Neural cell (in vitro differentiated cells): ENCODE results near the gene SRC. TPM values are rescaled to one million over a fixed set of nuclear protein-coding genes. Genes with fewer than 3 reads are reported as not detected.

ENCODE experiments used
- H2AFZ ChIP-seq: fragments of 200-600, 300-800 bp; sonication (generic), shearing (Covaris generic); 2 replicates; pipeline ENCODE4 v1.6.0; 2014; ENCODE audit warnings: low read depth, mild to moderate bottlenecking, antibody characterized with exemption, low read length, moderate library complexity
- H3F3A ChIP-seq: fragments of 200-600 bp; shearing (Covaris generic); 2 replicates; pipeline ENCODE4 v1.6.1; 2016; ENCODE audit warnings: mild to moderate bottlenecking, moderate library complexity, mixed read lengths, antibody characterized with exemption, low read length; ENCODE audit not compliant: insufficient read depth, poor library complexity, severe bottlenecking
- H3K27ac ChIP-seq: fragments of 200-600, 300-800 bp; sonication (generic), shearing (Covaris generic); 2 replicates; pipeline ENCODE4 v1.5.1; 2014; ENCODE audit warnings: mild to moderate bottlenecking, low read length, moderate library complexity
- H3K27me3 ChIP-seq: fragments of 300-800, 200-600 bp; sonication (generic), shearing (Covaris generic); 2 replicates; pipeline ENCODE4 v1.6.0; 2014; ENCODE audit warnings: mild to moderate bottlenecking, low read depth, low read length, moderate library complexity; ENCODE audit not compliant: insufficient read depth
- H3K36me3 ChIP-seq: fragments of 300-800, 200-600 bp; sonication (generic), shearing (Covaris generic); 2 replicates; pipeline ENCODE4 v1.5.1; 2014; ENCODE audit warnings: mild to moderate bottlenecking, antibody characterized with exemption, low read length, moderate library complexity; ENCODE audit not compliant: insufficient read depth
- H3K4me2 ChIP-seq: fragments of 300-800, 200-600 bp; sonication (generic), shearing (Covaris generic); 2 replicates; pipeline ENCODE4 v1.6.0; 2014; ENCODE audit warnings: mild to moderate bottlenecking, low read length
- H3K4me3 ChIP-seq: fragments of 300-800, 200-600 bp; sonication (generic), shearing (Covaris generic); 2 replicates; pipeline ENCODE4 v1.5.1; 2014; ENCODE audit warnings: mild to moderate bottlenecking, low read length, moderate library complexity
- H3K79me2 ChIP-seq: fragments of 200-600 bp; shearing (Covaris generic); replicated peaks from 2 replicates; pipeline ENCODE4 v1.6.0; 2014; ENCODE audit warnings: mild to moderate bottlenecking, low read length, moderate library complexity; ENCODE audit not compliant: insufficient read depth
- H3K9ac ChIP-seq: fragments of 300-800, 200-600 bp; sonication (generic), shearing (Covaris generic); 2 replicates; pipeline ENCODE4 v1.6.1; 2016; ENCODE audit warnings: mild to moderate bottlenecking, low read length, mixed read lengths
- H3K9me2 ChIP-seq: fragments of 200-600 bp; shearing (Covaris generic); 2 replicates; pipeline ENCODE4 v1.6.1; 2016; ENCODE audit warnings: mild to moderate bottlenecking, low read length, mixed read lengths; ENCODE audit not compliant: insufficient read depth
- H3K9me3 ChIP-seq: fragments of 200-600, 300-800 bp; sonication (generic), shearing (Covaris generic); 2 replicates; pipeline ENCODE4 v1.6.1; 2016; ENCODE audit warnings: mild to moderate bottlenecking, mixed run types, low read length, moderate library complexity, mixed read lengths
- H4K20me1 ChIP-seq: fragments of 200-600 bp; shearing (Covaris generic); 2 replicates; pipeline ENCODE4 v1.6.1; 2016; ENCODE audit warnings: mild to moderate bottlenecking, mixed run types; ENCODE audit not compliant: insufficient read depth
- CTCF ChIP-seq: fragments of 450-650 bp; IDR thresholded peaks from 2 replicates; pipeline ENCODE4 v1.5.1; 2014; ENCODE audit warnings: antibody characterized with exemption, mild to moderate bottlenecking, moderate library complexity; ENCODE audit not compliant: poor library complexity, severe bottlenecking
- EP300 ChIP-seq: fragments of 450-650 bp; conservative IDR thresholded peaks from 2 replicates; pipeline ENCODE4 v1.6.1; 2014; ENCODE audit warnings: antibody characterized with exemption, mild to moderate bottlenecking, moderate library complexity; ENCODE audit not compliant: poor library complexity, severe bottlenecking
- EZH2 ChIP-seq: fragments of 200-600, 300-800 bp; shearing (Covaris generic), sonication (generic); IDR thresholded peaks from 2 replicates; pipeline ENCODE4 v1.6.1; 2014; ENCODE audit warnings: antibody characterized with exemption, low read length, borderline replicate concordance, mild to moderate bottlenecking; ENCODE audit not compliant: insufficient read depth, poor library complexity, severe bottlenecking
- MXI1 ChIP-seq: fragments of 450-650 bp; conservative IDR thresholded peaks from 2 replicates; pipeline ENCODE4 v1.6.1; 2014; ENCODE audit warnings: antibody characterized with exemption, mild to moderate bottlenecking; ENCODE audit not compliant: poor library complexity, severe bottlenecking
- POLR2AphosphoS5 ChIP-seq: IDR thresholded peaks from 2 replicates; pipeline ENCODE4 v1.6.1; 2012
- RAD21 ChIP-seq: fragments of 450-650 bp; conservative IDR thresholded peaks from 2 replicates; pipeline ENCODE4 v1.6.1; 2014; ENCODE audit warnings: antibody characterized with exemption, mild to moderate bottlenecking, moderate library complexity
- REST ChIP-seq: IDR thresholded peaks from 2 replicates; pipeline ENCODE4 v1.6.1; 2012; ENCODE audit warnings: borderline replicate concordance
- SMC3 ChIP-seq: fragments of 450-650 bp; conservative IDR thresholded peaks from 2 replicates; pipeline ENCODE4 v1.6.1; 2014; ENCODE audit warnings: antibody characterized with exemption, mild to moderate bottlenecking, moderate library complexity; ENCODE audit not compliant: poor library complexity
- TAF1 ChIP-seq: IDR thresholded peaks from 2 replicates; pipeline ENCODE4 v1.6.1; 2012; ENCODE audit warnings: low read depth
- polyA plus RNA-seq: library from polyadenylated mRNA; depleted of rRNA; stranded (reverse); fragments of >200 nt; gene quantifications from 2 replicates; pipeline ENCODE4 v1.2.3, GENCODE V29; 2014

Gene SRC
- polyA plus RNA-seq, 1 donor from 2014 or later: 39.0 TPM

GRCh38 chr20:37381621-37382471 is 35.9 kb downstream of the SRC start:
- TF ChIP-seq EP300: no peak
- TF ChIP-seq TAF1: no peak
- TF ChIP-seq POLR2AphosphoS5: no peak
- no peak for TF ChIP-seq REST
- no peak for TF ChIP-seq MXI1
- H3F3A ChIP-seq: no peaks in the 10 kb centered on the region
- no peak overlapping the region for H3K9ac ChIP-seq
- no peaks in the 10 kb centered on the region for H3K27me3 ChIP-seq
- H3K4me2 ChIP-seq: no peak overlapping the region
- no peak overlapping the region for H2AFZ ChIP-seq
- no peaks in the 10 kb centered on the region for H3K79me2 ChIP-seq
- no peak overlapping the region for H3K4me3 ChIP-seq
- no peaks in the 10 kb centered on the region for H3K9me2 ChIP-seq
- H3K27ac ChIP-seq: no peak overlapping the region
- no peaks in the 10 kb centered on the region for H3K36me3 ChIP-seq
- no peaks in the 10 kb centered on the region for H3K9me3 ChIP-seq
- H4K20me1 ChIP-seq: no peaks in the 10 kb centered on the region

- Histone ChIP-seq H3K79me2 (no peaks in the 10 kb centered on the region), H2AFZ (no peak overlapping the region), H4K20me1 (no peaks in the 10 kb centered on the region), H3K27ac (no peak overlapping the region), H3K9me3 (no peaks in the 10 kb centered on the region), H3K9ac (no peak overlapping the region), H3K4me3 (no peak overlapping the region), H3F3A (no peaks in the 10 kb centered on the region), H3K36me3 (no peaks in the 10 kb centered on the region), H3K27me3 (no peaks in the 10 kb centered on the region), H3K9me2 (no peaks in the 10 kb centered on the region), H3K4me2 (no peak overlapping the region)
- TF ChIP-seq CTCF (no peak), EP300 (no peak), POLR2AphosphoS5 (no peak), EZH2 (no peak), TAF1 (no peak), MXI1 (no peak), REST (no peak), SMC3 (no peak), RAD21 (no peak)
Measured at GRCh38 chr20:37382482-37383120, 36.7 kb downstream of the SRC start.
